Activated T-helper 17 cell treated with anti-CD3 and anti-CD28 coated beads, Interleukin-2, amount 50 U/mL, for 72 hours (primary cell): ENCODE measurements around the gene CELSR1. TPM values are rescaled to one million over a fixed set of nuclear protein-coding genes. Genes with fewer than 3 reads are reported as not detected.
A peak's percentile ranks its signal among the peaks of the same experiment; 100 is the strongest.

ENCODE experiments used
- ATAC-seq: fragments of 150-1000 bp; cut with Tn5 transposase; replicated peaks from 2 replicates; pipeline ENCODE4 v1.10.0; 2021; ENCODE audit warnings: mild to moderate bottlenecking, moderate library complexity
- H3K27ac Mint-ChIP-seq: one replicate; pipeline ENCODE4 v1.8.0; 2022; ENCODE audit warnings: mixed read lengths
- H3K27me3 Mint-ChIP-seq: one replicate; pipeline ENCODE4 v1.8.0; 2022; ENCODE audit warnings: mixed read lengths
- H3K36me3 Mint-ChIP-seq: one replicate; pipeline ENCODE4 v1.8.0; 2022; ENCODE audit warnings: low read depth, mild to moderate bottlenecking, mixed read lengths
- H3K4me1 Mint-ChIP-seq: one replicate; pipeline ENCODE4 v1.8.0; 2022; ENCODE audit warnings: mixed read lengths
- H3K4me3 Mint-ChIP-seq: one replicate; pipeline ENCODE4 v1.8.0; 2022; ENCODE audit warnings: mild to moderate bottlenecking, mixed read lengths
- H3K9me3 Mint-ChIP-seq: one replicate; pipeline ENCODE4 v1.8.0; 2022; ENCODE audit warnings: mixed read lengths
- total RNA-seq, 2 donors: library from RNA; stranded (reverse); gene quantifications; one replicate each; pipeline ENCODE4 v1.2.3, GENCODE V29; 2022

Gene CELSR1
- total RNA-seq, 2 donors from 2014 or later: 0.32 to 0.48 TPM

DNA sequence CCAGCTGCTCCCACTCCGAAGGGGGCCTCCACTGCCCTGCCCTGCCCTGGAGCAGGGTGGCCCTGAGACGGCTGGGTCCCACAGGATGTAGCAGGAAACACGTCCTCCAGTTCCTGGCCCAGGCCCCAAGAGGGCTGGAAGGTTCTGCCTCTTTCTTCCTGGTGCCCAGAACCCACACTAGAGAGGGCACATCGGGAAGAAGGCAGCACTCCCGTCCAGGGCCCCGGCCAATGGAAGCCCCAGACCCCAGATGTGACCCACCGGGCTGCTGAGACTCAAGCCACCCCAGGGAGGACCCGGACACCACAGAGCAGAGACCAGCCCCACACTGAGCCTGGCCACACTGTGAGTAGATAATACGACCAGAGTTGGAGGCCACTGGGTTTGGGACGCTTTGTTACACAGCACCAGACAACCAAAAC is 71.2 kb downstream of the CELSR1 start:
- H3K4me3 Mint-ChIP-seq: no peak overlapping the region
- no peaks in the 10 kb centered on the region for H3K9me3 Mint-ChIP-seq
- no peak for ATAC-seq
- no peaks in the 10 kb centered on the region for H3K27me3 Mint-ChIP-seq
- no peaks in the 10 kb centered on the region for H3K4me1 Mint-ChIP-seq
- no peaks in the 10 kb centered on the region for H3K36me3 Mint-ChIP-seq
- H3K27ac Mint-ChIP-seq: no peak overlapping the region

DNA sequence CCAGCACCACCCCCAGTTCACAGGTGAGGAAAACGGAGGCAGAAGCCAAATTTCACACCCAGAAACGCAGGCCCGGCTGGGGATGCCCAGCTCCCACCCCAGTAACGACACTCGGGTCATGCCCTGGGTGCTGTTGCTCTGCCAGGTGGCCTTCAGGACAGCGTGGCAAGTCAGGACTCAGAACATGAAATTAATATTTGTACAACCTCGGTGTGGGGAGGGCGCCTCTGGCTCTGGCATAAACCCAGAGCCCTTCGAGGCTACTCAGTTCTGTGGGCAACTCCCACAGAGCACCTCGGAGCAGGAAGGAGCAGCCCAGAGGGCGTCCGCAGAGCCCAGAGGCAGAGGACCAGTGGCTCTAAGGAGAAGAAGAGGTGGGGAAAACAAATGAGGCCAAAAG is 71.6 kb downstream of the CELSR1 start:
- Mint-ChIP-seq H3K4me3 (no peak overlapping the region), H3K27me3 (no peaks in the 10 kb centered on the region), H3K9me3 (no peaks in the 10 kb centered on the region), H3K27ac (no peak overlapping the region), H3K36me3 (no peaks in the 10 kb centered on the region), H3K4me1 (no peaks in the 10 kb centered on the region)
- no peak for ATAC-seq

DNA sequence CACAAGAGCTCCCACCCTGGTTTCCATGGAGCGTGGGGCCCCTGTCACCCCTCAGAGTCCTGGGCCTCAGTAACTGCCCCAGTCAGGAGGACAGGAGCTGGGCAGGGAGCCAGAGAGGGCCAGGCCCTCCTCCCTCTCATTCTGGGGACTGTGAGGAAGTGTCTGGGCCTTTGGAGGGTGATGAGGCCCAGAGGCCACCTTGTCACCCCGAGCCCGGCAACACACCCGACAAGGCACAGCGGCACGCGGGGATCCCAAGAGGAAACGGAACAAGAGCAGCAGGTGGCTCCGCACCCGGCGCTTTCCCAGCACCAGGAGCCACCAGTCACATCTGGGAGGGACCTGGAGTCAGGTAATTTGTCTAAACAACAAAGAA is 72.1 kb downstream of the CELSR1 start:
- no peaks in the 10 kb centered on the region for H3K9me3 Mint-ChIP-seq
- ATAC-seq: no peak

DNA sequence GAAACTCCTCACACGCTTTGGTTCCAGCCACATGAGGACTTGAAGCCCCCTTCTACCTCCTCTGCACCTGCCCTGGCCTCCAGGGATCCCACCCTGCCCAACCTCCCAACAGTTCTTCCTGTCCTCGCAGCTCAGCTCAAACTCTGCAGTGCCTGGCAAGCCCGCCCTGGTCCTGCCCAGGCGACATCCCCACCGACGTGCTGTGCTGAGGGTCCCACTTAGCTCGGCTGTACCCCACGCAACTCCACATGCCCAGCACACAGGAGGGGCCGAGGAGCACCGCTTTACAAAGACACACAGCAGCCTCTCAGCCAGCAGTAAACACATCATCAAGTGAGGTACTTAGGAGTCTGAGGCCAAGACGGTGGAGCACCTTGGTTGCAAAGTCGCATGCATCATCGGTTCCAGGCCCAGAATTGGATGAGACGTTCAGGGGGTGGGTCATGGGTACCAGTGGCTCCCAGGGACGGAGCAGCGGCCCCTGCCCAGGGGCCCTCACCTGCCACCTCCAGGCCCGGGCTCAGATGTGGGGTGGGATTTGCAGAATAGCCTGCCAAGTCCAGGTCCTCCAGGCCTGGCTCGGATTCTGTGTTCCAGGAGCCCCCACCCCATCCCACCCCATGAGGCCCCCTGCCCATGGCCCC is 72.6 kb downstream of the CELSR1 start:
- no peaks in the 10 kb centered on the region for H3K36me3 Mint-ChIP-seq
- H3K27me3 Mint-ChIP-seq: peaks cover 3% of the 10 kb centered on the region
- H3K27ac Mint-ChIP-seq: no peak overlapping the region

More for the DNA sequence above, 72.1 kb downstream of the CELSR1 start:
- no peaks in the 10 kb centered on the region for H3K4me1 Mint-ChIP-seq
- no peaks in the 10 kb centered on the region for H3K27me3 Mint-ChIP-seq
- H3K27ac Mint-ChIP-seq: no peak overlapping the region
- H3K36me3 Mint-ChIP-seq: no peaks in the 10 kb centered on the region
- H3K4me3 Mint-ChIP-seq: no peak overlapping the region

DNA sequence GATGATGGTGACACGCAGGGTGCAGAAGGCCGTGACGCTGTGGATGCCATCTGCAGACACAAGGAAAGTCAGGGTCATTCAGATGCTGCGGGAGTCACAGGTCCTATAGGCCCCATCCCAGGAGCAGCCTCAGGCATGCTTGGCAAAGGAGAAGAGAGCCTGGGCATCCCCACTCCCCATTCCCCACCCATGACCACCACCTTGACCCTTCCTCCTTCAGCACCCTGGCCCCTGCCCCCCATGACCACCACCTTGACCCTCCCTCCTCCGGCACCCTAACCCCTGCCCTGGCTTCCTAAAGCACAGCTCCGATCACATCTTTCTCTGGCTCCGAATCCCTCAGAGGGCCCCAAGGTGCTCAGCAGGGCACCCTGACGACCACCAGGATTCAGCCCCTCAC is 73.1 kb downstream of the CELSR1 start:
- H3K4me1 Mint-ChIP-seq: no peaks in the 10 kb centered on the region
- no peak for ATAC-seq
- H3K27me3 Mint-ChIP-seq: peaks cover 3% of the 10 kb centered on the region
- no peaks in the 10 kb centered on the region for H3K9me3 Mint-ChIP-seq
- no peak overlapping the region for H3K27ac Mint-ChIP-seq
- H3K4me3 Mint-ChIP-seq: no peak overlapping the region
- no peaks in the 10 kb centered on the region for H3K36me3 Mint-ChIP-seq

More for the DNA sequence above, 72.6 kb downstream of the CELSR1 start:
- Mint-ChIP-seq H3K4me1 (no peaks in the 10 kb centered on the region), H3K4me3 (no peak overlapping the region), H3K9me3 (no peaks in the 10 kb centered on the region)
- ATAC-seq: no peak

DNA sequence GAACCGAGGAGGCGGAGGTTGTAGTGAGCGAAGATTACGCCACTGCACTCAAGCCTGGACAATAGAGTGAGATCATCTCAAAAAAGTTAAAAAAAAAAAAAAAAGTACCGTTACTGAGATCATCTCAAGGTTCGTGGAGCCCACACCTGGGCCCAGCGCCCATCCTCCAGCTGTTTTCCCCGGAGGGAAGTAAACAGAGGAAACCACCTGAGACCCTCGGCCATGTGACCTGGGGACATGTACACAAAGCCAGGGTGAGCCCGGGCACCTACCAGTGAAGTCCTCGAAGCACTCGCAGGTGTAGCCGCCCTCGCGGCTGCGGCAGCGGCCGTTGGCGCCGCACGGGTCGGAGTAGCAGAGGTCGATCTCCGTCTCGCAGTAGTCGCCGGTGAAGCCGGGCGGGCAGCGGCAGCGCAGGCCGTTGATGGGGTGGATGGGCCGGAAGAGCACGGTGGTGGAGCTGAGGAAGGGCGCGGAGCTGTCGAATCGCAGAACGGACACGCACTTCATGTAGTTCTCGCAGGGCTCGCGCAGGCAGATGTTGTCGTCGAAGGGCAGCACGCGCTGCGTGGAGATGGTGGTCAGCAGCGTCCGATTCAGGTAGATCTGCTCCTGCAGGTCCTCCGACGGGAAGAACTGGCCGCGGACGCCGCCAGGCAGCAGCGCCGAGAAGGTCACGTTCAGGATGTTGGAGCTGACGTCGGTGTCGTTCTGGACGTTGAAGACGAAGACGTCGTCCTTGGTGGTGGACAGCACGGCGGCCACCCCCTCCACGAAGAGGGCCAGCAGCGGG is 73.8 kb downstream of the CELSR1 start:
- Mint-ChIP-seq H3K4me1 (no peaks in the 10 kb centered on the region), H3K4me3 (no peak overlapping the region), H3K9me3 (no peaks in the 10 kb centered on the region), H3K27ac (no peak overlapping the region), H3K36me3 (no peaks in the 10 kb centered on the region), H3K27me3 (peaks cover 3% of the 10 kb centered on the region)
- ATAC-seq: no peak

DNA sequence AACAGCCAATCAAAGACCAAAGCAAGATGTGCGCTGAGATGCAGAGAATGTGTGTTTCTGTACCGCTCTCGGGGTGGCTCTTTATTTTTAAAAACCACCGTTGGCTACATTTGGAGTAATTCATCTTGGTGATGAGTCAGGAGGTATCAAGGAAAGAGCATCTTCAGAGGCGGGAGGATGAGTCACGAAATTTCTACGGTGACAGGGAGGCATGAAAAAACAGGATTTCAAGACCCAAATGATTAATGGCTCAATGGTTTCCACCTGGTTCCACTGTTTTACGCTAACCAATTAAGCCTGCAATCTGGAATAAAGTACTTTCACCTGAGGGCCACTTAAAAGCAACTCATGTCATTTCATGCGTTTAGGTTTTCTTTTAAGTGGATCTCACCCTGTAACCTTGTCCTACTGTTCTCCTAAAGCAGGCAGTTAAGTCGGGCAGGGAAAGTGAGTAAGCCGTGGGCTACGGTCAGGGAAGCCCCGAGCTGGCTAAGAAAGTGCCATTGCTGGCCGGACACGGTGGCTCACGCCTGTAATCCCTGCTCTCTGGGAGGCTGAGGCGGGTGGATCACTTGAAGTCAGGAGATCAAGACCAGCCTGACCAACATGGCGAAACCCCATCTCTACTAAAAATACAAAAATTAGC is 74.6 kb downstream of the CELSR1 start:
- no peaks in the 10 kb centered on the region for H3K9me3 Mint-ChIP-seq
- no peaks in the 10 kb centered on the region for H3K4me1 Mint-ChIP-seq
- H3K36me3 Mint-ChIP-seq: no peaks in the 10 kb centered on the region
- ATAC-seq: peak; percentile 59
- no peak overlapping the region for H3K27ac Mint-ChIP-seq
- peaks cover 8% of the 10 kb centered on the region for H3K27me3 Mint-ChIP-seq
- no peak overlapping the region for H3K4me3 Mint-ChIP-seq

DNA sequence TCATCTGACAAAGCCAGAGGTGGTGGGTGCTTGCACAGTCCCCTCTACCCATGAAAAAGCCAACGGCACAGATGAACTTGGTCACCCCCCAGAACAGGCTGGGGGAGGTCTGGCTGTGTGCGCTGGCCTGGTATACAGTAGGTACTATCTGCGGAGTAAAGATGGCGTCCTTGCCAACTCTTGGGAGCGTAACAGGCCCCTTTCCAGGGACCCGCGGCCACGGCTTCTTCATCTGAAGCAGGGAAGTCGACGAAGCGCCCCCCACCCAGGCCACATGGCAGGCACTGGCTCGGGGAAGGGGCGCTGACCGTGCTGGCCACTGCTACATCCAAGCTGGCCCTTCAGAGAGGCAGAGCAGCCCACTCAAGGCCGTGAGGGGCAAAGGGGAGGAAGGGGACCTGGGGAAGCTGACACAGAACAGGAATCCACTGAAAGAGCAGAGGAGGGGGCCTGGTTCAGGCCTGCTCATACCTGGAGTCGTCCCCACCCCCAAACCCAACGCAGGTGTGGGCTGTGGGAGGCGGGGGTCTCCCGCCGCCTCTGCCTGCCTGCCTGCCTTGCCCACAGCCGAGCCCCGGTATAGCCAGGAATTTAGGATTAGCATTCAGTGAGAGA is 75.7 kb downstream of the CELSR1 start:
- no peak for ATAC-seq
- Mint-ChIP-seq H3K27ac (no peak overlapping the region), H3K4me1 (no peaks in the 10 kb centered on the region), H3K36me3 (no peaks in the 10 kb centered on the region), H3K27me3 (peaks cover 8% of the 10 kb centered on the region), H3K9me3 (no peaks in the 10 kb centered on the region), H3K4me3 (no peak overlapping the region)

DNA sequence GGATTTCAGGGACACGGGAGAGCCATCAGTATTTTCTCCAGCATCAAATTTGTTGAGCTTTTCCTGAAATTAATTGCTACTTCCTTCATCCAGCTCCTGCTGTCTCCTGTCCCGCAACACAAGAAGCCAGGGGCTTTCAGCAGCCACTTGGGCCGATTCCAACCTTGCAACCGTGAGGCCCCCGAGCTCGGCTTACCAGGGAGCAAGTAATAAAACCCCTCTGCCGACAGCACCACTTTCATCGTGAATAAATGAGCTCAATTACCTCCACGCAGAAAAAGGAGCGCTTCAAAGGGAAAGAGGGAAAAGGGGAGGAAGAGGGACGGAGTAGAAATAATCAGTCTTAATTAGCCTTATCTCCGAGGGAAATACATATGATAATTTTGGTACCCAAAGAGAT is 76.6 kb downstream of the CELSR1 start:
- ATAC-seq: no peak
- Mint-ChIP-seq H3K27ac (no peak overlapping the region), H3K4me1 (no peaks in the 10 kb centered on the region), H3K9me3 (no peaks in the 10 kb centered on the region), H3K36me3 (no peaks in the 10 kb centered on the region), H3K27me3 (peaks cover 8% of the 10 kb centered on the region), H3K4me3 (no peak overlapping the region)

DNA sequence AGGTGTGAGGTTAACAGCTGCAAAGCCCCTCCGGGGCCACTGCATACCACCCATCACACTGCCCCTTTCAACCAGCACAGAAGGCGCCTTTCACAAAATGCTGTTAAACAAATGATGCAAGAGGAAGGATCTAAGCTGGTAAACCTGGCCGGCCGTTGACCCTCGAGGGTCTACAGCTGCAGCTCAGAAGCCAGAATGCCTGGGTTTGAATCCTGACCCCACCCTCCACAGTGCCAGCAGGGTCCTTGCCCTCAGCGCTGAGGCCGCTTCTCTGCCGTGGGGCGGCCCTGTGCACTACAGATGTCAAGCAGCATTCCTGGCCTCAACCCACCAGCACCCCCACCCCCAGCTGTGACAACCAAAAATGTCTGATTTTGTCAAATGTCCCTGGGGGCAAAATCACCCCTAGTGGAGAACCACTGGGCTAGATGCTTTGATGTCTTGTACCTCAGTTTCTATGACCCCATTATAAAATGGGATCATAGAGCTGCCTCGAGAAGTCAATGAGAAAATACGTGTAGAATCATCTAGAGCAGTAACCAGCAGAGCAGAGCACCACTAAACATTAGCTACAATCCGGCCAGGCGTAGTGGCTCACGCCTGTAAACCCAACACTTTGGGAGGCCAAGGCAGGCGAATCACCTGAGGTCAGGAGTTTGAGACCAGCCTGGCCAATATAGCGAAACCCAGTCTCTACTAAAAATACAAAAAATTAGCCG is 77.9 kb downstream of the CELSR1 start:
- Mint-ChIP-seq H3K27me3 (peaks cover 8% of the 10 kb centered on the region), H3K9me3 (no peaks in the 10 kb centered on the region), H3K27ac (no peak overlapping the region), H3K4me3 (no peak overlapping the region), H3K36me3 (no peaks in the 10 kb centered on the region), H3K4me1 (no peaks in the 10 kb centered on the region)
- ATAC-seq: no peak

DNA sequence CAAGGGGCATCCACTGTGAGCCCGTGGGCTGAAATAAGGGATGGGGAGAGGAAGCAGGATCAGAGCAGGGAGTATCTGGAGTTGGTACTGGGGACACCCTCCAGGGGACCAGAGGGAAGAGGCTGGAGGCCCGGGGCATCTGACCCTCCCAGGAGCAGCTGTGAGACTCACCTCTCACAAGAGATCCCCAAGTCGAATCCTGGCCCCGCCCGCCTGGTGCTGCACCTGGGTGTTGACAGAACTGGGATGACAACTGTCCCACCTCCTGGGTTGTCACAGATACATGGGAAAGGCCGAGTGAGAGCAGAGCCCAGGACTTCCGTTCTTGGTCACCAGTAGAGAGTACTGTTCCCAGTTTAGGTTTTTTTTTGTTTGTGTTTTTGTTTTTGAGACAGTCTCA is 78.9 kb downstream of the CELSR1 start:
- no peaks in the 10 kb centered on the region for H3K4me1 Mint-ChIP-seq
- H3K4me3 Mint-ChIP-seq: no peak overlapping the region
- no peaks in the 10 kb centered on the region for H3K36me3 Mint-ChIP-seq
- peaks cover 8% of the 10 kb centered on the region for H3K27me3 Mint-ChIP-seq
- H3K9me3 Mint-ChIP-seq: no peaks in the 10 kb centered on the region
- no peak overlapping the region for H3K27ac Mint-ChIP-seq
- no peak for ATAC-seq

DNA sequence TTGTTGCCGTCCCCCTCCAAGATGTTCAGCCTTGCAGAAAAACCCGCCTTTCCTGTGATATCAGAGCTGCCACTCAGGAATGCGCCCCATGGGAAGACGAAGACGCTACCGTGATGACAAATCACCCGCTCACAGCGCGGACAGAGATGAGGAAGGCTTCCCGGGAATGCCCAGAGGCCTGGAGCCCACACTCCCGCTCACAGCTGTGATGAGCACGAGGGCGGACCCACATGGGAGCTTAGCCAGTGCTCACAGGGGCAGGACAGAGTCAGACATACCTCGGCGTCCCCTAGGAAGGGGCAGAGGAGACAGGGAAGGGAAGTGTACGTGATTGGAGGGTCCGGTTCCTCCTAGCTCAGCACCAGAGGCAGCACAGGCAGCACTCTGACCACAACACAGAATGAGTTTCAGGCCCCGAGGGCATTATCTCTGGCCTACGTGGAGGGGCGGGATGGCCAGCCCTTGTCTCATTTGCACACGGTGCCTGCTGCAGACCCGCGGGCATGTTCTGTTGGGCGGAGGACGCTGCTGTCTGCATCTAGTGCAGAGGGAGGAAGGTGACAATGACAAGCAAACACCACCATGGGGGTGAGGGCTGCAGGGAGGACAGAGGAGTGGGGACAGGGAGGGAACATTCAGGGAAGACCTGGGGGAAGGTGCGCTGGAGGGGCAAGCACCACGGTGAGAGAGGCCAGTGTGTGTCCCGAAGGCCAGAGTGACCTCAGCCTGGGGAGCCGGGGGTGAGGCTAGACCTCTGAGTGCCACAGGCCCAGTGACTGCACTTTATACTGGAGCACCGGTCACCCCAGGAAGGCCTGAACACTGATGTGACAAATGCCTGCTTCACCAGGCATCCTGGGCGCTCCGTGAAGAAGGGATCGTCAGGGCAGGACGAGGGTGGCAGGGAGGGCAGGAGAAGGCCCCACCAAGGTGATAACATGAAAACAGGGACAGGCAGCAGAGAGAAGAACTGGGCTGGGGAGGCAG is 79.6 kb downstream of the CELSR1 start:
- Mint-ChIP-seq H3K9me3 (no peaks in the 10 kb centered on the region), H3K27ac (no peak overlapping the region), H3K36me3 (no peaks in the 10 kb centered on the region), H3K4me1 (no peaks in the 10 kb centered on the region), H3K27me3 (peaks cover 8% of the 10 kb centered on the region), H3K4me3 (no peak overlapping the region)
- no peak for ATAC-seq

DNA sequence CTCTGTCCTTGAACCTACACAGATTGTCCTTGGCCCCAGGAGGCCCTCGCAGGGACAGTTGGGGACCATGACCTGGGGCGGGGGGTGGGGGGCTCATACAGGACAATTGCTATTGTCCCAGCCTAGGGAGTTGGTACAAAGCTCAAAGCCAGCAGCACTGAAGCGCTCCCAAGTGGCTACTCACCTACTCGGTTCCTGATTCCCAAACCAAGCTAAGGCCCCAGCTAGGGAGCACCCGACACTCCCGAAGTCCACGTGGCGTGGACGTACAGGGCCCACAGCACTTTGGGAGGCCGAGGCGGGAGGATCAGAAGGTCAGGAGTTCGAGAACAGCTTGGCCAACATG is 80.6 kb downstream of the CELSR1 start:
- Mint-ChIP-seq H3K9me3 (no peaks in the 10 kb centered on the region), H3K36me3 (no peaks in the 10 kb centered on the region), H3K27ac (no peak overlapping the region), H3K27me3 (peaks cover 8% of the 10 kb centered on the region), H3K4me1 (no peaks in the 10 kb centered on the region), H3K4me3 (no peak overlapping the region)
- no peak for ATAC-seq
